Adrenal gland (tissue), 12 donors: ENCODE results near the gene ZNF43. TPM values are rescaled to one million over a fixed set of nuclear protein-coding genes. Genes with fewer than 3 reads are reported as not detected.

Source experiments
- polyA plus RNA-seq, 3 donors: library from polyadenylated mRNA; stranded (reverse); fragments of 200-250 nt in 2 of 3; fragments of 350-450 nt in 1 of 3; fragmentation: Illumina TruSeq in 1 of 3; extraction: RNeasy Lipid Tissue Mini Kit (QIAGEN cat#74804) in 1 of 3; gene quantifications; one replicate each; pipeline ENCODE4 v1.2.3, GENCODE V29; 2013 to 2014
- total RNA-seq, 9 donors: library from RNA; depleted of rRNA in 4 of 9; stranded (reverse); fragments of >200 nt in 4 of 9; fragments of 120-200 nt in 1 of 9; fragmentation: NEBNext Ultra II Directional in 1 of 9; extraction: Animal tissue kit (Norgen Biotek cat#: 25700) in 1 of 9; gene quantifications; one replicate each; pipeline versions ENCODE4 v1.1.0 to v1.2.4, GENCODE V29; 2013 to 2023
- donor health status: healthy with polysubstance abuse.
- donor health status: Bipolar disorder and iron deficiency.
- donor health status: DM: yes; HTN: yes; CAD: no.
- donor health status: DM: no; HTN: no; CAD: no.
- donor health status: DM: no; HTN: no; CAD: no.
- donor health status: DM: yes; HTN: yes; CAD: no.

The ZNF43 gene
- total and polyA plus RNA-seq, 12 donors: 4.6 to 31.7 (median 16.9) TPM

Other genes with a start within 250 kb of the ZNF43 start
- gene ZNF100, start 68.6 kb downstream of the ZNF43 start, total RNA-seq: 10 to 100 TPM in 6 of 9 donors, 1 to 10 TPM in 3; 4.1 to 18.7 (median 12.3) TPM
- 1 to 10 TPM; 2.0 to 7.6 (median 4.9) TPM for gene ZNF100, start 68.6 kb downstream of the ZNF43 start, polyA plus RNA-seq
- 1 to 10 TPM in 7 of 9 donors, under 1 TPM in 2; 0.11 to 7.2 (median 1.3) TPM for gene ZNF208, start 174.8 kb upstream of the ZNF43 start, total RNA-seq
- gene ZNF208, start 174.8 kb upstream of the ZNF43 start, polyA plus RNA-seq: 1 to 10 TPM in 1 of 3 donors, under 1 TPM in 2; 0.11 to 1.7 (median 0.51) TPM
- 1 to 10 TPM in 3 of 9 donors, under 1 TPM in 5, not detected in 1; under 0.01 to 1.7 (median 0.85) TPM for gene ZNF257, start 216.3 kb upstream of the ZNF43 start, total RNA-seq
- under 1 TPM; 0.10 to 0.29 (median 0.24) TPM for gene ZNF257, start 216.3 kb upstream of the ZNF43 start, polyA plus RNA-seq